Natural killer cell (primary cell): ENCODE measurements around the gene NSF. TPM values are rescaled to one million over a fixed set of nuclear protein-coding genes. Genes with fewer than 3 reads are reported as not detected.

Experiments used
- ATAC-seq, 3 donors: fragments of 150-1000 bp in 2 of 3; fragments of 200-7000 bp in 1 of 3; cut with Tn5 transposase; 1 replicate in 1 of 3; 2 replicates in 2 of 3; pipeline ENCODE4 v1.10.0; 2021; ENCODE audit warnings: mild to moderate bottlenecking in 2 of 3, moderate library complexity in 2 of 3
- DNase-seq, 2 donors: peaks; one replicate each; pipeline versions ENCODE4 v3.0.0 to v3.0.0-alpha.2; 2013 to 2021; ENCODE audit warnings: mixed read lengths in 1 of 2
- H3K27ac ChIP-seq: one replicate; pipeline ENCODE4 v1.5.1; 2013; ENCODE audit warnings: mild to moderate bottlenecking, low read length
- H3K27me3 ChIP-seq: one replicate; pipeline ENCODE4 v1.6.1; 2013; ENCODE audit warnings: low read length; ENCODE audit not compliant: control insufficient read depth, insufficient read depth
- H3K36me3 ChIP-seq: one replicate; pipeline ENCODE4 v1.6.1; 2013; ENCODE audit warnings: low read length; ENCODE audit not compliant: control insufficient read depth, insufficient read depth
- H3K4me1 ChIP-seq: one replicate; pipeline ENCODE4 v1.6.1; 2013; ENCODE audit warnings: low read length; ENCODE audit not compliant: control insufficient read depth, insufficient read depth
- H3K4me3 ChIP-seq: one replicate; pipeline ENCODE4 v1.5.1; 2013; ENCODE audit warnings: low read length
- H3K9me3 ChIP-seq: one replicate; pipeline ENCODE4 v1.6.1; 2013; ENCODE audit warnings: low read length; ENCODE audit not compliant: control insufficient read depth, insufficient read depth
- H3K27ac Mint-ChIP-seq, 2 donors: one replicate each; pipeline ENCODE4 v1.8.0; 2022; ENCODE audit warnings: mild to moderate bottlenecking in 2 of 2, mixed read lengths in 2 of 2, moderate library complexity in 1 of 2
- H3K27me3 Mint-ChIP-seq, 2 donors: one replicate each; pipeline ENCODE4 v1.8.0; 2022; ENCODE audit warnings: low read depth in 2 of 2, mixed read lengths in 2 of 2
- H3K36me3 Mint-ChIP-seq: one replicate; pipeline ENCODE4 v1.8.0; 2022; ENCODE audit warnings: mixed read lengths
- H3K4me1 Mint-ChIP-seq, 2 donors: one replicate each; pipeline ENCODE4 v1.8.0; 2022; ENCODE audit warnings: mixed read lengths in 2 of 2
- H3K4me3 Mint-ChIP-seq: one replicate; pipeline ENCODE4 v1.8.0; 2022; ENCODE audit warnings: mild to moderate bottlenecking, moderate library complexity, mixed read lengths
- H3K9me3 Mint-ChIP-seq, 2 donors: one replicate each; pipeline ENCODE4 v1.8.0; 2022; ENCODE audit warnings: mixed read lengths in 2 of 2
- CTCF ChIP-seq: fragments of 200-600 bp; IDR thresholded peaks from one replicate; pipeline ENCODE4 v1.8.0; 2022; ENCODE audit warnings: antibody characterized with exemption
- WGBS: methylation state at CpG from one replicate; pipeline ENCODE4 v1.1.7; 2013; ENCODE audit warnings: missing lambda C conversion rate; ENCODE audit not compliant: insufficient coverage; 5-methylcytosine and 5-hydroxymethylcytosine counted together
- intact Hi-C: fragments of 100-400 bp; cut with micrococcal nuclease; formaldehyde crosslinking; loops from one replicate; pipeline ENCODE4 v1.14.2; 2022
- total RNA-seq, 4 donors: library from RNA; stranded (reverse); fragments of 120-200 nt in 1 of 4; gene quantifications; one replicate each; pipeline versions ENCODE4 v1.2.3 to v1.2.4, GENCODE V29; 2013 to 2022

Gene NSF
- total RNA-seq, 3 donors from 2014 or later (not counting 1 experiment from before 2014, with no cell fraction given): 32.2 to 45.1 (median 39.9) TPM

GRCh38 chr17:46802800-46803199 lies 212.3 kb downstream of the NSF start:
- 70% methylated on average over 7 of the region's 7 CpGs for WGBS
- H3K4me1 ChIP-seq: no peaks in the 10 kb centered on the region
- no peak for TF ChIP-seq CTCF
- Mint-ChIP-seq H3K36me3 (no peaks in the 10 kb centered on the region), H3K4me1 (no peaks in the 10 kb centered on the region), H3K27ac (no peak overlapping the region), H3K27me3 (peaks cover 0 to 9% of the 10 kb centered on the region in 2 donors), H3K9me3 (no peaks in the 10 kb centered on the region), H3K4me3 (no peak overlapping the region)
- DNase-seq (no peak), ATAC-seq (no peak)
- no peaks in the 10 kb centered on the region for H3K9me3 ChIP-seq
- H3K4me3 ChIP-seq: no peak overlapping the region
- H3K27me3 ChIP-seq: no peaks in the 10 kb centered on the region
- intact Hi-C loops: no loop called here
- H3K36me3 ChIP-seq: no peaks in the 10 kb centered on the region
- no peak overlapping the region for H3K27ac ChIP-seq

GRCh38 chr17:46803544-46803943 lies 213.1 kb downstream of the NSF start:
- Mint-ChIP-seq H3K4me3 (no peak overlapping the region), H3K4me1 (no peaks in the 10 kb centered on the region), H3K27me3 (peaks cover 0 to 9% of the 10 kb centered on the region in 2 donors), H3K36me3 (no peaks in the 10 kb centered on the region), H3K27ac (no peak overlapping the region), H3K9me3 (no peaks in the 10 kb centered on the region)
- no peaks in the 10 kb centered on the region for H3K9me3 ChIP-seq
- H3K27ac ChIP-seq: no peak overlapping the region
- no peak for TF ChIP-seq CTCF
- WGBS: 96% methylated on average over 5 of the region's 5 CpGs
- H3K36me3 ChIP-seq: no peaks in the 10 kb centered on the region
- no peaks in the 10 kb centered on the region for H3K27me3 ChIP-seq
- intact Hi-C loops: no loop called here
- no peak overlapping the region for H3K4me3 ChIP-seq
- DNase-seq: no peak
- H3K4me1 ChIP-seq: no peaks in the 10 kb centered on the region
- ATAC-seq: no peak

GRCh38 chr17:46805771-46806170 lies 215.3 kb downstream of the NSF start:
- 94% methylated on average over 6 of the region's 6 CpGs for WGBS
- Mint-ChIP-seq H3K27me3 (peaks cover 0 to 3% of the 10 kb centered on the region in 2 donors), H3K27ac (no peak overlapping the region), H3K9me3 (no peaks in the 10 kb centered on the region), H3K36me3 (no peaks in the 10 kb centered on the region), H3K4me3 (no peak overlapping the region), H3K4me1 (no peaks in the 10 kb centered on the region)
- ATAC-seq (no peak), DNase-seq (no peak)
- H3K27ac ChIP-seq: no peak overlapping the region
- no peak for TF ChIP-seq CTCF
- H3K4me1 ChIP-seq: no peaks in the 10 kb centered on the region
- H3K36me3 ChIP-seq: no peaks in the 10 kb centered on the region
- no peaks in the 10 kb centered on the region for H3K9me3 ChIP-seq
- no peaks in the 10 kb centered on the region for H3K27me3 ChIP-seq
- intact Hi-C loops: no loop called here
- H3K4me3 ChIP-seq: no peak overlapping the region

Other genes with a start within 250 kb of the NSF start
- 10 to 100 TPM; 18.6 to 30.3 (median 20.0) TPM for gene ARL17B, start 228.9 kb upstream of the NSF start, total RNA-seq
- gene LRRC37A2, start 78.2 kb upstream of the NSF start, total RNA-seq: 10 to 100 TPM in 1 of 3 donors, 1 to 10 TPM in 2; 8.8 to 21.9 (median 9.9) TPM
- gene ARL17A, start 11.0 kb upstream of the NSF start, total RNA-seq: 10 to 100 TPM; 21.9 to 32.6 (median 23.4) TPM
- gene WNT3, start 228.0 kb downstream of the NSF start, total RNA-seq: 1 to 10 TPM in 1 of 3 donors, under 1 TPM in 2; 0.07 to 1.4 (median 0.30) TPM